SU-DHL-6 (cell line): ENCODE measurements around the gene SIGLEC7.

Source experiments
- H2AFZ ChIP-seq: fragments of 200-600 bp; sonication (generic); 2 replicates; pipeline ENCODE4 v1.6.1; 2014; ENCODE audit warnings: low read depth, mild to moderate bottlenecking, moderate library complexity, mixed read lengths, antibody characterized with exemption, low read length; ENCODE audit not compliant: severe bottlenecking
- H3F3A ChIP-seq: fragments of 200-600 bp; shearing (Covaris generic); 2 replicates; pipeline ENCODE4 v1.6.0; 2016; ENCODE audit warnings: antibody characterized with exemption, mild to moderate bottlenecking; ENCODE audit not compliant: insufficient read depth
- H3K27ac ChIP-seq: fragments of 200-600 bp; sonication (generic); 2 replicates; pipeline ENCODE4 v1.5.1; 2016; ENCODE audit warnings: low read depth, mild to moderate bottlenecking, low read length, moderate library complexity, mixed read lengths
- H3K27me3 ChIP-seq: fragments of 200-600 bp; sonication (generic), shearing (Covaris generic); 2 replicates; pipeline ENCODE4 v1.6.0; 2014; ENCODE audit warnings: mild to moderate bottlenecking, low read length
- H3K36me3 ChIP-seq: fragments of 200-600 bp; sonication (generic); 2 replicates; pipeline ENCODE4 v1.6.1; 2014; ENCODE audit warnings: mild to moderate bottlenecking, low read length, mixed read lengths
- H3K4me2 ChIP-seq: fragments of 300-600, 200-600 bp; shearing (Covaris generic), sonication (generic); 2 replicates; pipeline ENCODE4 v1.6.0; 2014; ENCODE audit warnings: low read length, low read depth, mild to moderate bottlenecking; ENCODE audit not compliant: poor library complexity, severe bottlenecking
- H3K4me3 ChIP-seq: fragments of 200-600 bp; sonication (generic); 2 replicates; pipeline ENCODE4 v1.5.1; 2014; ENCODE audit warnings: antibody characterized with exemption, low read length, mild to moderate bottlenecking, mixed read lengths; ENCODE audit not compliant: insufficient read depth, poor library complexity, severe bottlenecking
- H3K79me2 ChIP-seq: fragments of 200-600 bp; sonication (generic); 2 replicates; pipeline ENCODE4 v1.6.1; 2014; ENCODE audit warnings: mild to moderate bottlenecking, low read length, moderate library complexity; ENCODE audit not compliant: insufficient read depth
- H3K9ac ChIP-seq: fragments of 200-600 bp; sonication (generic); 2 replicates; pipeline ENCODE4 v1.7.0; 2014; ENCODE audit warnings: mild to moderate bottlenecking, low read length
- H3K9me2 ChIP-seq: fragments of 200-600 bp; sonication (generic); replicated peaks from 2 replicates; pipeline ENCODE4 v1.6.1; 2014; ENCODE audit warnings: low read length; ENCODE audit not compliant: insufficient read depth
- H3K9me3 ChIP-seq: fragments of 200-600 bp; sonication (generic); 2 replicates; pipeline ENCODE4 v1.6.1; 2014; ENCODE audit warnings: low read length, mixed read lengths; ENCODE audit not compliant: insufficient read depth
- H4K20me1 ChIP-seq: fragments of 200-600 bp; sonication (generic); 2 replicates; pipeline ENCODE4 v1.6.1; 2014; ENCODE audit warnings: low read depth, mild to moderate bottlenecking, antibody characterized with exemption, low read length, moderate library complexity, mixed read lengths
- EZH2phosphoT487 ChIP-seq: fragments of 200-600 bp; sonication (generic), shearing (Covaris generic); conservative IDR thresholded peaks from 2 replicates; pipeline ENCODE4 v1.6.1; 2018; ENCODE audit warnings: mild to moderate bottlenecking, antibody characterized with exemption, low read length, moderate library complexity, mixed read lengths
- TF ChIP-seq, protein P1 (sequence below): fragments of 200-600 bp; sonication (generic); IDR thresholded peaks from one replicate; pipeline ENCODE4 v1.5.1; 2017; ENCODE audit warnings: antibody characterized with exemption, mild to moderate bottlenecking, low read length, moderate library complexity; ENCODE audit not compliant: insufficient read depth, poor library complexity, severe bottlenecking

SIGLEC7 gene

DNA sequence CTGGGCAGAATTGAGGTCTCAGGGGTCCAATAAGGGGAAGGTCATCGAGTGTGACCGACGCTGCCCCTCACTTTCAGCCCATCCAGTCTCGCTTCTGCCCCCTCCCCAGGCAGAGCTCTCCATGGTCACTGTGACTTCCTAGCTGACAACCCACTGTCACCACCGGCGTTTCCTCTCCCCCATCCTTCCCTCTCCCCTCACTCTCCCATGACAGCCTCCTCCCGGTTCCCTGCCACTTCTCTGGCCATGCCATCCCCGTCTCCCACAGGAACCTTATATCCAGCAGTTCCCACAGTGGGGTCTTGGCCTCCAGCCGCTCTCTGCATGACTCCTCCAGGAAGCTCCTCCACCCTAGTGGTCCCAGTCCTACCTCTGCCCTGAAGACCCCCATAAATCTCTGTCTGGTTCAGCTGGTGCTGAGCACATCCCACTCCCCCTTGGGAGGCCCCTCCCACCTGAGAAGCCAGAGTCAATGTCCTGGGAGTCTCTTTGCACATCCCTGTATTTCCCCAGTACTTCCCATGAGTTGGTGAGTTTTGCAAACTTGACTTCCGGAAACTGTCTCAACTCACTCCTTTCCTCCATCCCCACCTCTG lies 58.1 kb downstream of the SIGLEC7 start:
- Histone ChIP-seq H3K9ac (no peak overlapping the region), H3K4me2 (no peak overlapping the region), H3K27me3 (no peaks in the 10 kb centered on the region), H3K36me3 (no peaks in the 10 kb centered on the region), H3K9me3 (no peaks in the 10 kb centered on the region), H3K27ac (no peak overlapping the region), H2AFZ (no peak overlapping the region), H3K4me3 (no peak overlapping the region), H4K20me1 (no peaks in the 10 kb centered on the region), H3K9me2 (no peaks in the 10 kb centered on the region), H3F3A (no peaks in the 10 kb centered on the region), H3K79me2 (no peaks in the 10 kb centered on the region)
- no peak for TF ChIP-seq EZH2phosphoT487
- TF ChIP-seq, protein P1, sequence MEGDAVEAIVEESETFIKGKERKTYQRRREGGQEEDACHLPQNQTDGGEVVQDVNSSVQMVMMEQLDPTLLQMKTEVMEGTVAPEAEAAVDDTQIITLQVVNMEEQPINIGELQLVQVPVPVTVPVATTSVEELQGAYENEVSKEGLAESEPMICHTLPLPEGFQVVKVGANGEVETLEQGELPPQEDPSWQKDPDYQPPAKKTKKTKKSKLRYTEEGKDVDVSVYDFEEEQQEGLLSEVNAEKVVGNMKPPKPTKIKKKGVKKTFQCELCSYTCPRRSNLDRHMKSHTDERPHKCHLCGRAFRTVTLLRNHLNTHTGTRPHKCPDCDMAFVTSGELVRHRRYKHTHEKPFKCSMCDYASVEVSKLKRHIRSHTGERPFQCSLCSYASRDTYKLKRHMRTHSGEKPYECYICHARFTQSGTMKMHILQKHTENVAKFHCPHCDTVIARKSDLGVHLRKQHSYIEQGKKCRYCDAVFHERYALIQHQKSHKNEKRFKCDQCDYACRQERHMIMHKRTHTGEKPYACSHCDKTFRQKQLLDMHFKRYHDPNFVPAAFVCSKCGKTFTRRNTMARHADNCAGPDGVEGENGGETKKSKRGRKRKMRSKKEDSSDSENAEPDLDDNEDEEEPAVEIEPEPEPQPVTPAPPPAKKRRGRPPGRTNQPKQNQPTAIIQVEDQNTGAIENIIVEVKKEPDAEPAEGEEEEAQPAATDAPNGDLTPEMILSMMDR, result no peak

DNA sequence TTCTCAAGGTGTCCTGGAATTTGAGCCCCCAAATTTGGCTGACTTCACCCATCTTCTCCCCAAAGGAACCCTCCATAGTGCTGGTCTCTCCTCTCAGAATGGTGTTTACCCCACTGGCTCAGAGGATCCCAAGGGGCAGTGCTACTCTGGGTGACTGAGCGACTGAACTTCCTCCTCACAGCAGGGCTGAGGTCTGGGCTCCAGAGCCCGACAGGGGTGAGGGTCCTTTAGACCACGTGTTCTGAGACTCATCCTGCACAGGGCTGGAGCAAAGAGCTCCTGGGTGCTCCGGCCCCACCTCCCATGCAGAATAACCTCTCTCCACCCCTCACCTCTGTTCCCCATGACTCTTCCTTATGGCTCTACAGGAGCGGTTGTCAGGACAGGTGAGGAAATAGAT lies 59.6 kb downstream of the SIGLEC7 start:
- Histone ChIP-seq H3K79me2 (no peaks in the 10 kb centered on the region), H3K9ac (no peak overlapping the region), H3K36me3 (no peaks in the 10 kb centered on the region), H2AFZ (no peak overlapping the region), H3K9me2 (no peaks in the 10 kb centered on the region), H3K27ac (no peak overlapping the region), H3K27me3 (no peaks in the 10 kb centered on the region), H4K20me1 (no peaks in the 10 kb centered on the region), H3K4me3 (no peak overlapping the region), H3K4me2 (no peak overlapping the region), H3F3A (no peaks in the 10 kb centered on the region), H3K9me3 (no peaks in the 10 kb centered on the region)
- no peak for TF ChIP-seq EZH2phosphoT487
- TF ChIP-seq, protein P1, result no peak
